Activated B cell treated with CpG ODN at 0.5 μM for 24 hours (primary cell): Measurements from ENCODE around the gene C3orf70. TPM values are rescaled to one million over a fixed set of nuclear protein-coding genes. Genes with fewer than 3 reads are reported as not detected.

Experiments
- ATAC-seq: fragments of 200-7000 bp; cut with Tn5 transposase; one replicate; pipeline ENCODE4 v1.10.0; 2021; ENCODE audit warnings: low read depth, mild to moderate bottlenecking, moderate library complexity
- CTCF ChIA-PET: fragments of 350-600 bp; sonication (Branson Sonifier 250); formaldehyde crosslinking; loops from one replicate; lab custom pipeline; 2021; ENCODE audit warnings: antibody characterized with exemption; lab: Charles Lee
- POLR2A ChIA-PET: fragments of 350-600 bp; sonication (Branson Sonifier 250); formaldehyde crosslinking; loops from one replicate; lab custom pipeline; 2021; ENCODE audit warnings: antibody characterized with exemption; lab: Charles Lee
- DNase-seq: peaks from one replicate; pipeline ENCODE4 v3.0.0; 2022
- H3K27ac Mint-ChIP-seq: one replicate; pipeline ENCODE4 v1.8.0; 2020; ENCODE audit warnings: mixed read lengths
- H3K27me3 Mint-ChIP-seq: one replicate; pipeline ENCODE4 v1.8.0; 2021; ENCODE audit warnings: mixed read lengths
- H3K36me3 Mint-ChIP-seq: one replicate; pipeline ENCODE4 v1.8.0; 2021; ENCODE audit warnings: low read depth, mixed read lengths
- H3K4me1 Mint-ChIP-seq: one replicate; pipeline ENCODE4 v1.8.0; 2021; ENCODE audit warnings: mixed read lengths
- H3K4me3 Mint-ChIP-seq: one replicate; pipeline ENCODE4 v1.8.0; 2020; ENCODE audit warnings: mild to moderate bottlenecking, mixed read lengths
- H3K9me3 Mint-ChIP-seq: one replicate; pipeline ENCODE4 v1.8.0; 2020; ENCODE audit warnings: mixed read lengths
- CTCF ChIP-seq: fragments of 200-600 bp; IDR thresholded peaks from one replicate; pipeline ENCODE4 v1.8.0; 2022; ENCODE audit warnings: antibody characterized with exemption, mild to moderate bottlenecking
- intact Hi-C: fragments of 100-400 bp; cut with micrococcal nuclease; formaldehyde crosslinking; loops from one replicate; pipeline ENCODE4 v1.15.1; 2024
- total RNA-seq: library from RNA; stranded (reverse); gene quantifications from 2 replicates; pipeline ENCODE4 v1.2.3, GENCODE V29; 2022

Gene C3orf70
- total RNA-seq, 1 donor from 2014 or later = not detected

- POLR2A ChIA-PET = no interaction called here
- no peak for TF ChIP-seq CTCF
- DNase-seq (no peak), ATAC-seq (no peak)
- H3K36me3 Mint-ChIP-seq = peaks cover 56% of the 10 kb centered on the region
- no peaks in the 10 kb centered on the region for H3K27me3 Mint-ChIP-seq
- H3K27ac Mint-ChIP-seq = no peak overlapping the region
- H3K4me3 Mint-ChIP-seq = no peak overlapping the region
- H3K9me3 Mint-ChIP-seq = peaks cover 13% of the 10 kb centered on the region
- intact Hi-C loops = no loop called here
- CTCF ChIA-PET = no interaction called here
- H3K4me1 Mint-ChIP-seq = no peaks in the 10 kb centered on the region
Measured at GRCh38 chr3:185040425-185040824, 112.4 kb downstream of the C3orf70 start.

- H3K27ac Mint-ChIP-seq = no peak overlapping the region
- no peak overlapping the region for H3K4me3 Mint-ChIP-seq
- H3K27me3 Mint-ChIP-seq = no peaks in the 10 kb centered on the region
- H3K36me3 Mint-ChIP-seq = peaks cover 72% of the 10 kb centered on the region
- CTCF ChIA-PET = no interaction called here
- DNase-seq (no peak), ATAC-seq (no peak)
- peaks cover 22% of the 10 kb centered on the region for H3K9me3 Mint-ChIP-seq
- intact Hi-C loops = no loop called here
- no peak for TF ChIP-seq CTCF
- no peaks in the 10 kb centered on the region for H3K4me1 Mint-ChIP-seq
- POLR2A ChIA-PET = no interaction called here
Measured at GRCh38 chr3:185037801-185038200, 115.1 kb downstream of the C3orf70 start.

- CTCF ChIA-PET = no interaction called here
- TF ChIP-seq CTCF = no peak
- intact Hi-C loops = no loop called here
- Mint-ChIP-seq H3K9me3 (peaks cover 11% of the 10 kb centered on the region), H3K27me3 (no peaks in the 10 kb centered on the region), H3K4me1 (no peaks in the 10 kb centered on the region), H3K27ac (no peak overlapping the region), H3K36me3 (peaks cover 71% of the 10 kb centered on the region), H3K4me3 (no peak overlapping the region)
- POLR2A ChIA-PET = interaction anchor here (0.7 kb wide), 1 partner anchor 117 kb away, joined by 3 read pairs; no protein-coding TSS in a partner anchor
- ATAC-seq (no peak), DNase-seq (no peak)
Measured at GRCh38 chr3:185030951-185031350, 121.9 kb downstream of the C3orf70 start.

- Mint-ChIP-seq H3K27ac (no peak overlapping the region), H3K36me3 (peaks cover 71% of the 10 kb centered on the region), H3K27me3 (no peaks in the 10 kb centered on the region), H3K4me3 (no peak overlapping the region), H3K4me1 (no peaks in the 10 kb centered on the region), H3K9me3 (peaks cover 8% of the 10 kb centered on the region)
- no peak for TF ChIP-seq CTCF
- intact Hi-C loops = no loop called here
- DNase-seq = no peak
- POLR2A ChIA-PET = no interaction called here
- no peak for ATAC-seq
- CTCF ChIA-PET = no interaction called here
Measured at GRCh38 chr3:185030399-185030798, 122.5 kb downstream of the C3orf70 start.

GRCh38 chr3:185029086-185029485 is 123.8 kb downstream of the C3orf70 start:
- Mint-ChIP-seq H3K4me3 (no peak overlapping the region), H3K27me3 (no peaks in the 10 kb centered on the region), H3K36me3 (peaks cover 71% of the 10 kb centered on the region), H3K27ac (no peak overlapping the region), H3K9me3 (peaks cover 2% of the 10 kb centered on the region), H3K4me1 (no peaks in the 10 kb centered on the region)
- intact Hi-C loops = no loop called here
- no peak for DNase-seq
- ChIA-PET POLR2A (no interaction called here), CTCF (no interaction called here)
- no peak for ATAC-seq
- no peak for TF ChIP-seq CTCF
